ENCODE data around the gene DNAH2.
"Not testable (repeated sequence)": the region's sequence is repeated elsewhere in the genome, so short reads cannot be mapped to it uniquely, and the experiment has no call there.

DNAH2 gene

DNA sequence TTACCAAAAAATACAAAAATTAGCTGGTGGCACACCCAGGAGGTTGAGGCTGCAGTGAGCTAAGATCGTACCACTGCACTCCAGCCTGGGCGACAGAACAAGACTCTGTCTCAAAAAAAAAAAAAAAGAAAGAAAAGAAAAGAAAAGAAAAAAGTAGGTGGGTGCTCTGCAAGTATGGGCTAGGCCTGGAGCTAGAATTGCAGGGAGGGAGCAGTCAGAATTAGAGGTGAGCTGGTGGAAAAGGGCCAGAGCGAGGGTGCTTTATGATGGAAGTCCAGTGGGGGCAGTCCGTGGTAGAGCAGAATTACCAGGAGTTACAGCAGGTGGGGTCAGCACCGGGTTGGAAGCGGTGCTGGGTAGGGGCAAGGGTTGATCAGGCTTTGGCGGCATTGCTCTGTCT, 59.5 kb downstream of the DNAH2 start:
- DNase-seq (ENCODE audit: low read depth), result no peak

DNA sequence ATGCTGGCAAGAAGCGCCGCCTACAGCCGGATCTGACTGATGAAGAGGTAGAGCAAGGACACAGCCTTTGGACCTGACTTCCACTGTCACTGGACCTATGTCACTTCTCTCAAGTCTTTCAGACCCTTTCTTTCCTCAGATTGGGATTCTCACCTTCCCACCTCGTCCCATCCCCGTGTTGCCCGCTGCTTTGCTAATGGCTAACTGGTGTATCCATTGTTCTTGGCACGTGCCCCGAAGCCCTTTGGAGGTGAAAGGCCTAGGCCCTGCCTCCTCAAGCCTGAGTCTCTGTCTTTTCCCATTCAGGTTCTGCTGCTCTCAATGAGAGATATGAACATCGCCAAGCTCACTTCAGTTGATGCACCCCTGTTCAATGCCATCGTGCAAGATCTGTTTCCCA, 63.2 kb downstream of the DNAH2 start:
- DNase-seq (ENCODE audit: low read depth), result no peak

DNA sequence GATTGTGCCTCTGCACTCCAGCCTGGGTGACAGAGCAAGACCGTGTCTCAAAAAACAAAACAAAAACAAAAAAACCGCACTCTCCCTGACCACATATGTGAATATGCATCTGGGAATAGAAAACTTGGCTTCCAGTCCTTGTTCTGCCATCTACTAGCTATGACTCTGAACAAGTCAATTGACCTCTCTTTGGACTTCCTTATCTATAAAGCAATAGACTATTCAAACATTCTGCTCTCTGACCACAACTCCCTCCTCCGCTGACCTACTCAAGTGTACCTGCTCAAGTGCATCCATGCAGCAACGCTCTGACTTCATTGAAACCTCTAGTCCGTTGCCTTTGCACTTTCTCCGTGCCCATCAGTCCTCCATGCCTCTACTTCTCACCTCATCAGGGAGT, 63.9 kb downstream of the DNAH2 start:
- DNase-seq (ENCODE audit: low read depth), result no peak

DNA sequence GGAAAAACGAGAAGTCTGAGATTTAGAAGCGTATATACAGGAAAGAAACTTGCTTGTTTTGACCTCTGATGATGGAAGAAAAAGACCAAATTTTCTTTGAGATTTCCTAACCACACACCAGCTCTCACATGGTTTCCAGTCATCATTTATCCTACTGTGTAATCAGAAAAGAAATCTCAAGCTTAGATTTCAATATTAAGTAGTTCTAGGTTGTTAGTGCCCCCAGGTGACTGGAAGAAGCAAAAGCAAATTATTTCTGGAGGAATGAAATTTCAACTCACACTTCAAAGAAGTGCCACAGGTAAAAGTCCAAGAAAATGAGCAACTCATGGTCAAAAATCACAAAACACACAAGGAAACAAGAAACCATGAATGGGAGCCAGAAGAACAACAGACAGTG, 64.7 kb downstream of the DNAH2 start:
- no peak for DNase-seq (ENCODE audit: low read depth)

DNA sequence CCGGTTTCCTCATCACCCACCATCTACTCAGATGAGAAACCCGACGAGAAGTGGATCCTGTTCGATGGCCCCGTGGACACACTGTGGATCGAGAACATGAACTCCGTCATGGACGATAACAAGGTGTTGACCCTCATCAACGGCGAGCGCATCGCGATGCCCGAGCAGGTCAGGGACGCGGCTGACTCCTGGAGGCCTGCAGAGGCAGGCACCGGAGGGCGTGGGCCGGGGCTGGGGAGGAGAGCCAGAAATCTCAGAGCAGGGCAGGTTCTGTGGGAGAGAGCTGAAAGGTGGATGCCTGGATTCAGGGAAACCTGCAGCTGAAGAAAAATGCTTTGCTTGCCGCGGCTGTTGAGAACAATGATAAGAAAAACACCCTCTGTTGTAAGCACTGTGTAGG, 69.3 kb downstream of the DNAH2 start:
- DNase-seq (ENCODE audit: low read depth), result no peak

DNA sequence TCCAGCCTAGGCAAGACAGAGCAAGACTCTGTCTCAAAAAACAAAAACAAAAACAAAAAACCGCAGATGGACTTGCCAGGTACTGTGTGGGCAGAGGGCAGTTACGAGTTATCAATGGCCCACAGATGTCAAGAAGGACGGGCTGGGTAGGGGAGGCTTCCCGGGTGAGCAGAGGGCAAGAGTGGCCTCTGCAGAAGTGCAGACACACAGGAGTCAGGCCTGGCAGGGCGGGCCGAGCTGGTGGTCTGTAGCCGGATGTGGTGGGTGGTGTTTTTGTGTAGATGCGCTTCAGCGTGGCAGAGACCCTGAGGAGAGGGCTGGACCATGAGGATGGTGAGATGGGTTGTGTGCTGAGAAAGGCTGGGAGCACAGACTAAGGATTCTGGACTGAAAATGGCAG, 71.6 kb downstream of the DNAH2 start:
- no peak for DNase-seq (ENCODE audit: low read depth)

DNA sequence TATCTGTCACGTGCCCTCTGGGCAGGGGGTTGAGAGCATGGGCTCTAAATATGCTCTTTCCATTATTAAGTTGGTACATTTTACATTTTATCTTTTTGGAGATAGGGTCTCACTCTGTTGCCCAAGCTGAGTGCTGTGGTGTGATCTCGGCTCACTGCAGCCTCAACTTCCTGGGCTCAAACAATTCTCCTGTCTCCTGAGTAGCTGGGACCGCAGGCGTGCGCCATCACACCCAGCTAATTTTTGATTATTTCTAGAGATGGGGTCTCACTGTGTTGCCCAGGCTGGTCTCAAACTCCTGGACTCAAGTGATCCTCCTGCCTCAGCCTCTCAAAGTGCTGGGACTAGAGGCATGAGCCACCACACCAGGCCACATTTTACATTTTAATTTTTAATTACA, 72.6 kb downstream of the DNAH2 start:
- DNase-seq (ENCODE audit: low read depth), result no peak

DNA sequence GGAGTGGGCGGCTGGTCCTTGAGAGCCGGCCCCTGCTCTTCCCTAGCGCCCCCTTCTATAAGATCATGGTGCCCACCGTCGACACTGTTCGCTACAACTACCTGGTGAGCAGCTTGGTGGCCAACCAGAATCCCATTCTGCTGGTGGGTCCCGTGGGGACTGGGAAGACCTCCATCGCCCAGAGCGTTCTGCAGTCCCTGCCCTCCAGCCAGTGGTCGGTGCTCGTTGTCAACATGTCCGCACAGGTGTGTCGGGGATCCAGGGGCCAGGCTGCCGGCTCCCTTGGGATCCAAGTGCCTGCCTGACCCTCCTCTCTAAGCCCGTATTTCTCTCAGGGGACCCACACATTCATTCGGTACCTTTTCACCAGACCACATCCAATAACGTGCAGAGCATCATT, 75.1 kb downstream of the DNAH2 start:
- no peak for DNase-seq (ENCODE audit: low read depth)

DNA sequence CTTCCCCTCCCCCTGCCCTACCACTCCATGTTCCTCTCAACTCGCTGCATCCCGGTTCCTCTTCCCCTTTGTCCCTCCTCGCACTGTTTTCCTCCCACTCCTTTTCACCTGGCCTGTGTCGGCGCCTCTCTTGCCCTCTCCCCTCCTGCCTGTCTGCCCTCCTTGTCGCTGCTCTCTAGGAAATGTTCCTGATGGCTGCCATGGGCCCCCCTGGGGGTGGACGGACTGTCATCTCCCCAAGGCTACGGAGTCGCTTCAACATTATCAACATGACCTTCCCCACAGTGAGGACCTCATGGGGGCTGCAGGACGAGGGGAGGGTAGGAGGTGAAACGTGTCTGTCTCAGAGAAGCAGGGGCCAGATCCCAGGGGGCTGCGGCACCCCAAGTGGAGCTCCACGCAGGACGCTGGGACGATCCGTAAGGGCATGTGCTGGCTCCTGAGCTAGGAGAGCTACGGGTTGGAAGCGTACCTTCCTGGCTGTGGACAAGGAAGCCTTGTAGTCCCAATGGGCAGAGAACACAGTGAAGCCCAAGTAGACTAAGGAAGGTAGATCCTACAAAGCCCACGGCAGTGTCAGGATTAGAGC, 76.6 kb downstream of the DNAH2 start:
- no peak for DNase-seq (ENCODE audit: low read depth)

DNA sequence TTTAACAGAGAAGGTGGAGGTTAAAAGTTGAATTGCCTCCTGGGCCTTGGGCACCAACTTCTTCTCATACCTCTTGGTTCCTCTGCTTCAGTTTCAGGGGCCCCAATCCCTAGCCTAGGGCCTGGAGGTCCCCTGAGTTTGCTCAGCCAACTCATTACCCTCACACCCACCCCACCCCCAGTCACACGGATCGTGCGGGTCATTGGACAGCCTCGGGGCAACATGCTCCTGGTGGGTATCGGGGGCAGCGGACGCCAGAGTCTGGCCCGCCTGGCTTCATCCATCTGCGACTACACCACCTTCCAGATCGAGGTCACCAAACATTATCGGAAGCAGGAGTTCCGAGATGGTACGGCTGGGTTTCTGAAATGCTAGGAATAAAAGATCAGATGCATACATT, 80.4 kb downstream of the DNAH2 start:
- no peak for DNase-seq (ENCODE audit: low read depth)

DNA sequence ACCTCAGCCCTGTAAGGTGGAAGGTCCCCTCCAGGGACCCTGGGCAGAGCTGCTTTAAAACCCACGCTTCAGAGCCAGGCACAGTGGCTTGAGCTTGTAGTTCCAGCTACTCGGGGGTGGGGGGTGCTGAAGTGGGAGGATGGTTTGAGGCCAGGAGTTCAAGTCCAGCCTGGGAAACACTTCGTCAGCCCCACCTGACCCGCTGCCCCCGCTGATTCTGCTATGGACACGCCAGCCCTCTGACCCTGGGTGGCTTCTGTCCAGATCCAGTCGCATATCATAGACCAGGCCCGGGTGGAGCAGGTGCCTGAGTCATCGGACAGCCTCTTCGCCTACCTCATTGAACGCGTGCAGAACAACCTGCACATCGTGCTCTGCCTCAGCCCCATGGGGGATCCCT, 81.3 kb downstream of the DNAH2 start:
- DNase-seq (ENCODE audit: low read depth), result no peak

DNA sequence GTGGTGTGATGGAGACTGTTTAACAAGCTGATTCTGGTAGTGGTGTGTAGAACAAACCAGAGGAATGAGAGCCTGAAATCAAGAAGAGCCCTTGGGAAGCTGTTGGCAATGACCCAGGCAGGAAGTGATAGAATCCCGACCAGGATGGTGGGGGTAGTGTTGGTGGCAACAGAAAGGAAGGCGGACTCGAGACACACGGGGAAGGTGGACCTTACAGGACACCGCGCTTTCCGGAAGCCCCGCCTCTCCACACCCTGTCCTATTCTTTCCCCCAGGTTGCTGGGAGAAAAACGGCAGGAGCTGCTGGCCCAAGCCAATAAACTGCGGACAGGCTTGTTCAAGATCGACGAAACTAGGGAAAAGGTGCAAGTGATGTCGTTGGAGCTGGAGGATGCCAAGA, 86.4 kb downstream of the DNAH2 start:
- no peak for DNase-seq (ENCODE audit: low read depth)

DNA sequence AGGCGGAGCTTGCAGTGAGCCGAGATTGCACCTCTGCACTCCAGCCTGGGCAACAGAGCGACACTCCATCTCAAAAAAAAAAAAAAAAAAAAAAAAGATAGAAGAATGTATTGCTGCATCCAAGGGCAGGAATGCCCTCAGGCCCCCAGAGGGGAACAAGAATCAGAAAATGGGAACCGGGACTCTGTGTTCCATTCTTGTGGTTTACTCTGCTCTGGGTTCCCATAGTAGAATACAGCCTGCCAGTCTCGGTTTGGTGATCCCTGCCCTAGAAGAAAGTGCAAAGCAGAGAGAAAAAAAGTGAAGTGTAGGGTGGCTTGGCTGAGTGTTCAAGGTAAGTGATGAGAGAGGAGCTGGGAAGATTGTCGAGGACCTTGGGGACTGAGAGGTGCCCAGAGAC, 89.0 kb downstream of the DNAH2 start:
- DNase-seq (ENCODE audit: low read depth), result no peak

DNA sequence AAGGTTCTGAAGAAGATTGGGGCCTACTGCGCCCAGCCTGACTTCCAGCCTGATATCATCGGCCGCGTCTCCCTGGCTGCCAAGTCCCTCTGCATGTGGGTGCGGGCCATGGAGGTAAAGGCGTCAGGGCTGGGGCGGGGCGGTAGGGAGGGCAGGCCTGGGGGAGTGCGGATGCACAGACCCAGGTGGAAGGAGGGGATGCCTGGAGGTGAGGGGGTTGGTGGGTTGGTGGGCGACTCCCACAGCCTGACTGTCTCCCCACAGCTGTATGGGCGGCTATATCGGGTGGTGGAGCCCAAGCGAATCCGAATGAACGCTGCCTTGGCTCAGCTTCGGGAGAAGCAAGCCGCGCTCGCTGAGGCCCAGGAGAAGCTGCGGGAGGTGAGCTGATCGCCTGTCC, 89.7 kb downstream of the DNAH2 start:
- no peak for DNase-seq (ENCODE audit: low read depth)

DNA sequence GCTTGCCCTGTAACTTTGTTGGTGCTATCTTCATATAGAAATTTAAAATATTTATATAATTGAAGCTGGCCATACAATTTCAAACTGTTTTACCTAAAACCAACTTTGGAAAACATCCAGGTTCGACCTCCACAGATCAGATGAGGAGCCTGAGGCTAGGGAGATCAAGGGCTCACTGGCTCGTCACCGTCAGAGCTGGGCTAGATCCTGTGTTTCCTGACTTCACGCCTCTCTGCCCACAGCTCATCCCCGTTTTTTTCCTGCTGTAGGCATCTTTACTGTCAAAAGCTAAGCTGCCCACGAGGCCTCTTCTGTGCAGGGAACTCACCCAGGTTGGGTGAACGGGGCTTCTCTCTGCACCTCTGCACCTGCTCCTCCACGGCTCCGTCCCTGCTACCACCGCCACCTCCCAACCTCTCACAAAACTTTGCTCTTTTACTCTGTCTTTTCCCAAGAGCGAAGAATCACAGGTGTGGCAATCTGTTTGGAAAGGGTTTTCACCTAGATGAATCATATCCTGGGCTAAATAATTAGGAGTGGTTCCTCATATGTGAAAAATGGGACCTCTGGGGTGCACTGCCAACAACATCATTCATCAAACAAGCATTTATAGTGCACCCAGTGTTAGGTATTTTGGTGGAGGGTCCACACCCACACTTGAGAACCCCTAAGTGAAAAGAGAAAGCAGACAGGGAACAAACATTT, 91.7 kb downstream of the DNAH2 start:
- no peak for DNase-seq (ENCODE audit: low read depth)

DNA sequence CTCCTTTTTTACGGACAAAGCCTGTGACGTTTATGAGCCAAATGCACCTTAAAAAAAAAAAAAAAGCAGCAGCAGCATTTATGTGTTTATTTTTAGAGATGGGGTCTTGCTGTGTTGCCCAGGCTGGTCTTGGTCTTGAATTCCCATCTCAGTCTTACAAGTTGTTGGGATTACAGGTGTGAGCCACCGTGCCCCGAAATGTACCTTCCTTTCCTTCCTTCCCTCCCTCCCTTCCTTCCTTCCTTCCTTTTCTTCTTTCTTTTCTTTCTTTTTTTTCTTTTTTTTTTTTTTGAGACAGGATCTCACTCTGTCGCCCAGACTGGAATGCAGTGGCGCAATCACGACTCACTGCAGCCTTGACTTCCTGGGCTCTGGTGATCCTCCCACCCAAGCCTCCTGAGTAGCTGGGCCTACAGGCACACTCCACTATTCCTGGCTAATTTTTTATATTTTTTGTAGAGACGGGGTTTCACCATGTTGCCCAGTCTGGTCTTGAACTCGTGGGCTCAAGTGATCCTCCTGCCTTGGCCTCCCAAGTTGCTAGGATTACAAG, 92.3 kb downstream of the DNAH2 start:
- not testable (repeated sequence) for DNase-seq (ENCODE audit: low read depth)

DNA sequence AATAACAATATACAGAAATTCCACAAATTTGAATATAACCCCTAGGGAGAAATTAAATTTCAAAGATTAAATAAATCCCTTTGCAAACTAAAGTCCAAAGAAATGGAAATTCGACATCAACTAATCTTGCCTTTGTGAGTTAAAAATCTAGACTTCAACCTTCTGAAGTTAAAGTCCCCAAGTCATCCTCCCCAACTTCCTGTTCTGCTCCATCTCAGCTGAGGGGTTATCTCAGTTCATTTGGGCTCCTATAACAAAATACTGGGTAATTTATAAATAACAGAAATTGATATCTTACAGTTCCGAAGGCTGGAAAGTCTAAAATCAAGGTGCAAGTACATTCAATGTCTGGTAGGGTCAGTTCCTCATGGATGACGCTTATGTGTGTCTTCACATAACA, 93.7 kb downstream of the DNAH2 start:
- DNase-seq (ENCODE audit: low read depth), result no peak

DNA sequence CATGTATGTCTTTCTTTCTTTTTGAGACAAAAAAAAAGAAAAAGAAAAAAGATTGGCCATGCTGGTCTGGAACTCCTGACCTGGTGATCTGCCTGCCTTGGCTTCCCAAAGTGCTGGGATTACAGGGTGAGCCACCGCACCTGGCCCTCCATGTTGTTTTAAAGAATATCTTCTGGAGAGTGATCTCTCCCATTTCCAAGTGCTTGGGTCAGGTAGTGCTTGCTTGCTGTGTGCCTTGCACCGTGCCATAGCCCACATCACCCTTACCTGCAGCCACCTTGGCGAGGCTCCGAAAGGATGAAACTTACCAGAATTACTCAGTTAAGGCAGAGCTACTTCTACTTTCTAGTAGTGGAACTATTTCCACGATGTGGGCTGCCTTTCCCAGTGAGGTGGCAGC, 97.4 kb downstream of the DNAH2 start:
- no peak for DNase-seq (ENCODE audit: low read depth)

DNA sequence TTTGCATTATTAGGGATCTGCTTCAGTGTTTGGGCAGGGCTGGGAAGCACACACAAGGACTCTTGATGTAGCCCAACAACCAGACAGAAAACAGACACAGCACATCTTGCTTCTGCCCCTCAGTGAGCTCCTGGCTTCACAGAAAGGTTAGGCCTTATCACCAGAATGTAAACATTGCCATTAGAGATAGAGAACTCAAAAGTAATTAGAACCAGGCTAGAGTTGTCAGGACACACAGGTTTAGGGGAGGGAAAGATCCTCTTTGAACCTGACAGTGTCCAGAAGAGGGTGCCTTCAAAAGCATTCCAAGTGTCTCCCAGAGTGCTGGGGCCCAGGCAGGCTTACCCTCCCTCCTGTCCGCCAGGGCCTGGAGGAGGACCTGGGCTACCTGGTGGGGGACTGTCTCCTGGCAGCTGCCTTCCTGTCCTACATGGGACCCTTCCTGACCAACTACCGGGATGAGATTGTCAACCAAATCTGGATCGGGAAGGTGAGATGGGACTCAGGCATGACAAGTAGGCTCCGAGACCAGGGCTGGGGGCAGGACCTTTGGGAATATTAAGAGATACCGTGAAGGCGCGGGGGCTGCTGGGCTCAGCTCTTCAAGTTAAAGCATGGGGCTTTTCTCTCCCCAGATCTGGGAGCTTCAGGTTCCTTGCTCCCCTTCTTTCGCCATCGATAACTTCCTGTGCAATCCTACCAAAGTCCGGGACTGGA, 99.5 kb downstream of the DNAH2 start:
- DNase-seq (ENCODE audit: low read depth), result no peak

DNA sequence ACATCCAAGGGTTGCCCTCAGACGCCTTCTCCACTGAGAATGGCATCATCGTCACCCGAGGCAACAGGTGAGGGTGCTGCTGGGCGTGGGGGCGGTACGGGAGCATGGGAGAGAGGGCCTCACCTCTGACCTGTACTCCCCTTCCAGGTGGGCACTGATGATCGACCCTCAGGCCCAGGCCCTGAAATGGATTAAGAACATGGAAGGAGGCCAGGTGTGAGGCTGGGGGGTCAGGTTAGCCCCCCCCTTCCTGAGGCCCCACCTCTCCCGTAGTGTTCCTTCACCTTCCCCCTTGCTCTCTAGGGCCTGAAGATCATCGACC, 100.1 kb downstream of the DNAH2 start:
- DNase-seq (ENCODE audit: low read depth), result no peak

DNA sequence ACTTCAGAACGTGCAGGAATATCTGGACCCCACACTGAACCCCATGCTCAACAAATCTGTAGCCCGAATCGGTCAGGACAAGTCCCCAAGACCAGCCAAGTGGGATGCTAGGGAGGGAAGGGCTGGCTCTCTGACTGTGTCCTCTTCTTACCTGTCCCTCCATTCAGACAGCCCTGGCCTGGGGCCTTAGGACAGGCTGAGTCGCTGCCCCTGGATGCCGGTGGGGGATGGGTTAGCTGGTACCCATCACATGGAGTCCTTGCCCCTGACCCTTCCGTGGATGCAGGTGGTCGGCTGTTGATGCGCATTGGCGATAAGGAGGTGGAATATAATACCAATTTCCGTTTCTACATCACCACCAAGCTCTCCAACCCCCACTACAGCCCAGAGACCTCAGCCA, 100.5 kb downstream of the DNAH2 start:
- DNase-seq (ENCODE audit: low read depth), result no peak

DNA sequence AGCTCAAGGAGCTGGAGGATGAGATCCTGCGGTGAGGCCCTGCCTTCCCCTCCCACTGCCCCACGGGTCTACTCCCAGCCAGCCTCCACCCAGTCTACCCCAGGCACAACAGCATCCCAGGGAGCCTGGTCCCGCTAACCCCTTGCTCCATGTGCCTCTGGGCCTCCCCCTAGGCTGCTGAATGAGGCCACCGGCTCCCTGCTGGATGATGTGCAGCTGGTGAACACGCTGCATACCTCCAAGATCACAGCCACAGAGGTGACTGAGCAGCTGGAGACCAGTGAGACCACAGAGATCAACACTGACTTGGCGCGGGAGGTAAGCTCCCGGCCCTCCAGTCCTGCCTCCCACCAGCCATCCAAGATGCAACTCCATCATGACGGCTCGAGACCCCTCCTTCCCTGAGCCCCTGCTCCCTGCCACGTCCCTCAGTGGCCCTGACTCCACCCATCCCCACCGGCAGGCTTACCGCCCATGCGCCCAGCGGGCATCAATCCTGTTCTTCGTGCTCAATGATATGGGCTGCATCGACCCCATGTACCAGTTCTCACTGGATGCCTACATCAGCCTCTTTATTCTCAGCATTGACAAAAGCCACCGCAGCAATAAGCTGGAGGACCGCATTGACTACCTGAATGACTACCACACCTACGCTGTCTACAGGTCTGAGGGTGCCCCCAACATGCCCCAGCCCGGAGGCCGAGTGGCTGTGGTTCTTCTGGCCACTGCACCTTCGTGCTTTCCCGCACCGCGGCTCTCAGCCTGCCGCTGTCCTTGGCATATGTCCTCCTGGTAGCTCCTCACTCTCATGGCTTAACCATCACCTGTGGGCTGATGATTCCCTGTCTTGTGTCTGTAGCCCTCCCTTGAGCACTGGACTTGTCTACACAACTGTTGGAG, 101.5 kb downstream of the DNAH2 start:
- no peak for DNase-seq (ENCODE audit: low read depth)

DNA sequence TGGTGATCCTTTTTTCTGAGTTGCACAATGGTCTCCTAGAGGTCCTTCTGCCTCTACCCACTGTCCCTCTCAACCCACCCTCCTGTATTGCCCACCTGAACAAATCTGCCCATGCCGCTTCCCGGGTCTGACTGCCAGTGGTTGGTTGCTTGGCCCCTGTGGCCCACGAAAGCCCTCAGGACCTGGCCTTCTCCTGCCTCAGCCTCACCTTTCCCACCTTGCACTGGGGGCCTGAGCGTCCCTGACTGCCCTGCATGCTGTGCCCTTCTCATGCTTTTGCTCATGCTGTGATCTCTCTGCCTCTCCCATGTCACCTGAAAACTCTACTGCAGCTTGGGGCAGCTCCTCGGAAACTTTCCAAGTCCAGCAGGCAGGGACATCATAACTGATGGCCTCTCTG, 102.7 kb downstream of the DNAH2 start:
- DNase-seq (ENCODE audit: low read depth), result no peak
